GM23338 (cell line): ENCODE results near the gene SLC35F1.

Experiments used
- EZH2 ChIP-seq: fragments of 200-600 bp; sonication (generic); IDR thresholded peaks from one replicate; pipeline ENCODE4 v1.8.0; 2017; ENCODE audit warnings: antibody characterized with exemption, mild to moderate bottlenecking, low read depth; ENCODE audit not compliant: unreplicated experiment
- EZH2phosphoT487 ChIP-seq: fragments of 200-600 bp; sonication (generic); IDR thresholded peaks from one replicate; pipeline ENCODE4 v1.8.1; 2018; ENCODE audit warnings: antibody characterized with exemption; ENCODE audit not compliant: unreplicated experiment
- POLR2AphosphoS5 ChIP-seq: IDR thresholded peaks from 2 replicates; pipeline ENCODE4 v1.6.1; 2016; ENCODE audit warnings: antibody characterized with exemption, low read depth
- TF ChIP-seq, protein P1 (sequence below), 2 experiments: fragments of 200-600 bp in 1 of 2; sonication (generic) in 1 of 2; conservative IDR thresholded peaks; 2 replicates each; pipeline versions ENCODE4 v1.5.1 to v1.6.1; 2016 to 2017; ENCODE audit warnings: antibody characterized with exemption in 2 of 2, low read depth in 2 of 2, mild to moderate bottlenecking in 2 of 2, moderate library complexity in 1 of 2

DNA sequence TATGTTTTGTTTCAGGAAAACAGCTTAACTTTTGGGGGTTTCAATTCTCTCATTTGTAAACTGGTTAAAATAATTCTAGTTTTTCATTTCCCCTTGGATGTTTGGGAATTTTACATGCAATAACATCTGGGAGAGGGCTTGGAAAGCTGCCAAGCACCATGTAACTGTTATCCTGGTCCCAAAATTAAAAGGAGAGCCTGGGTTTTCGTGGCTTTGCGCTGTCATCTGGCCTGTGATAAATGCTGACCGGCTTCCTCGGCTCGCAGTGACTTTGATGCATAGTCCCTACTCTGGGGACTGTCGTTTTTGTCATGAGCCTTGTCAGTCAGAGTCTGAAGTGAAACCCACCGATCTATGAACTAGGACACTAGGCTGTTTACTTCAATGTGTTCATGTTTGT, 12.2 kb downstream of the SLC35F1 start:
- TF ChIP-seq POLR2AphosphoS5, result no peak
- TF ChIP-seq, protein P1, sequence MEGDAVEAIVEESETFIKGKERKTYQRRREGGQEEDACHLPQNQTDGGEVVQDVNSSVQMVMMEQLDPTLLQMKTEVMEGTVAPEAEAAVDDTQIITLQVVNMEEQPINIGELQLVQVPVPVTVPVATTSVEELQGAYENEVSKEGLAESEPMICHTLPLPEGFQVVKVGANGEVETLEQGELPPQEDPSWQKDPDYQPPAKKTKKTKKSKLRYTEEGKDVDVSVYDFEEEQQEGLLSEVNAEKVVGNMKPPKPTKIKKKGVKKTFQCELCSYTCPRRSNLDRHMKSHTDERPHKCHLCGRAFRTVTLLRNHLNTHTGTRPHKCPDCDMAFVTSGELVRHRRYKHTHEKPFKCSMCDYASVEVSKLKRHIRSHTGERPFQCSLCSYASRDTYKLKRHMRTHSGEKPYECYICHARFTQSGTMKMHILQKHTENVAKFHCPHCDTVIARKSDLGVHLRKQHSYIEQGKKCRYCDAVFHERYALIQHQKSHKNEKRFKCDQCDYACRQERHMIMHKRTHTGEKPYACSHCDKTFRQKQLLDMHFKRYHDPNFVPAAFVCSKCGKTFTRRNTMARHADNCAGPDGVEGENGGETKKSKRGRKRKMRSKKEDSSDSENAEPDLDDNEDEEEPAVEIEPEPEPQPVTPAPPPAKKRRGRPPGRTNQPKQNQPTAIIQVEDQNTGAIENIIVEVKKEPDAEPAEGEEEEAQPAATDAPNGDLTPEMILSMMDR (conservative IDR thresholded peaks at IDR 0.05; ENCODE audit: low read depth in 2 of 2), result no peak
- no peak for TF ChIP-seq EZH2phosphoT487
- TF ChIP-seq EZH2, result no peak
